Mononuclear cell (primary cell): Measurements from ENCODE around the gene CFAP43. TPM values are rescaled to one million over a fixed set of nuclear protein-coding genes. Genes with fewer than 3 reads are reported as not detected.
"Not testable (repeated sequence)": the region's sequence is repeated elsewhere in the genome, so short reads cannot be mapped to it uniquely, and the experiment has no call there.

Experiments used
- H3K27me3 ChIP-seq: 2 replicates; pipeline ENCODE4 v1.6.0; 2011; ENCODE audit warnings: low read length, control low read depth; ENCODE audit not compliant: insufficient read depth
- H3K4me1 ChIP-seq: 2 replicates; pipeline ENCODE4 v1.5.1; 2011; ENCODE audit warnings: mild to moderate bottlenecking, low read length, control low read depth; ENCODE audit not compliant: insufficient read depth
- H3K4me3 ChIP-seq: 2 replicates; pipeline ENCODE4 v1.5.1; 2011; ENCODE audit warnings: mild to moderate bottlenecking, low read length, moderate library complexity
- H3K9me3 ChIP-seq: 2 replicates; pipeline ENCODE4 v1.5.1; 2011; ENCODE audit warnings: low read depth, mild to moderate bottlenecking, control low read depth, low read length
- total RNA-seq: library from RNA; depleted of rRNA; stranded (reverse); fragments of >200 nt; gene quantifications from one replicate; pipeline ENCODE4 v1.2.3, GENCODE V29; 2012

CFAP43 gene
- total RNA-seq, 1 donor, result 0.10 TPM

DNA sequence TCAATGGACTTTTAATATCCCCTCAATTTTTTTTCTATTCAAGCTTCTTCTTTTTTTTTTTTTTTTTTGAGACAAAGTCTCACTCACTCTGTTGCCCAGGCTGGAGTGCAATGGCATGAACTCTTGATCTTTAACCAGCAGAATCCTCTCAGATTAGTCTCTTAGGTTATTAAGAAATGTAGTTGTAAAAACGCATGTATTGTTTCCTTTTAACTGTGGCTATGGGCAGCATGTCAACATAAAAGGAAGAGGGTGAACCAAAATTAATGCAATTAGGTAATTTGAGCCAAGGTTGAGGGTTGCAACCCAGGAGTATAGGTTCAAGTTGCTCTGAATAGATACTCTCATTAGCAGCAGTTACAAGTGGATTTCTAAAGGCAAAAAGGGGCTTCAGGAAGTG lies 18.2 kb upstream of the CFAP43 start:
- H3K4me1 ChIP-seq, result peaks cover 34% of the 10 kb centered on the region
- no peaks in the 10 kb centered on the region for H3K27me3 ChIP-seq
- H3K4me3 ChIP-seq, result no peak overlapping the region
- H3K9me3 ChIP-seq, result no peaks in the 10 kb centered on the region

DNA sequence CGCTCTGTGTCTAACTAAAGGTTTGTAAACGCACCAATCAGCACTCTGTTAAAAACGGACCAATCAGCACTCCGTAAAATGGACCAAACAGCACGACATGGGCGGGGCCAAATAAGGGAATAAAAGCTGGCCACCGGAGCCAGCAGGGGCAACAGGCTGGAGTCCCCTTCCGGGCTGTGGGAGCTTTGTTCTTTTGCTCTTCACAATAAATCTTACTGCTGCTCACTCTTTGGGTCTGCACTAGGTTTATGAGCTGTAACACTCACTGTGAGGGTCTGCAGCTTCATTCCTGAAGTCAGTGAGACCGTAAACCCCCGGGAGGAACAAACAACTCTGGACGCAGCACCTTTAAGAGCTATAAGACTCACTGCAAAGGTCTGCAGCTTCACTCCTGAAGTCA lies 16.8 kb upstream of the CFAP43 start:
- H3K4me3 ChIP-seq, H3K9me3 ChIP-seq, H3K27me3 ChIP-seq: not testable (repeated sequence)
- peaks cover 28% of the 10 kb centered on the region for H3K4me1 ChIP-seq

GRCh38 chr10:104247513-104248146 lies 15.5 kb upstream of the CFAP43 start:
- H3K4me1 ChIP-seq, result peaks cover 18% of the 10 kb centered on the region
- H3K9me3 ChIP-seq, result no peaks in the 10 kb centered on the region
- no peaks in the 10 kb centered on the region for H3K27me3 ChIP-seq
- no peak overlapping the region for H3K4me3 ChIP-seq

GRCh38 chr10:104246976-104247375 lies 14.8 kb upstream of the CFAP43 start:
- Histone ChIP-seq H3K9me3 (no peaks in the 10 kb centered on the region), H3K27me3 (no peaks in the 10 kb centered on the region), H3K4me1 (peaks cover 18% of the 10 kb centered on the region), H3K4me3 (no peak overlapping the region)

DNA sequence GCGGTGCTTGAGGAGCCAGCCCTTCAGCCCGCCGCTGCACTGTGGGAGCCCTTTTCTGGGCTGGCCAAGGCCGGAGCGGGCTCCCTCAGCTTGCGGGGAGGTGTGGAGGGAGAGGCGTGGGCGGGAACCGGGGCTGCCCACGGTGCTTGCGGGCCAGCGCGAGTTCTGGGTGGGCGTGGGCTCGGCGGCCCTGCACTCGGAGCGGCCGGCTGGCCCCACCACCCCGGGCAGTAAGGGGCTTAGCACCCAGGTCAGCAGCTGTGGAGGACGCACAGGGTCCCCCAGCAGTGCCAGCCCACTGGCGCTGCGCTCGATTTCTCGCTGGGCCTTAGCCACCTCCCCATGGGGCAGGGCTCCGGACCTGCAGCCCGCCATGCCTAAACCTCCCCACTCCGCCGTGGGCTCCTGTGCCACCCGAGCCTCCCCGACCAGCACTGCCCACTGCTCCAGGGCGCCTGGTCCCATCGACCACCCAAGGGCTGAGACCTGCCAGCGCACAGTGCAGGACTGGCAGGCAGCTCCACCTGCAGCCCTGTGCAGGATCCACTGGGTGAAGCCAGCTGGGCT lies 13.0 kb upstream of the CFAP43 start:
- Histone ChIP-seq H3K9me3 (no peaks in the 10 kb centered on the region), H3K4me1 (peaks cover 18% of the 10 kb centered on the region), H3K27me3 (peaks cover 4% of the 10 kb centered on the region), H3K4me3 (no peak overlapping the region)

DNA sequence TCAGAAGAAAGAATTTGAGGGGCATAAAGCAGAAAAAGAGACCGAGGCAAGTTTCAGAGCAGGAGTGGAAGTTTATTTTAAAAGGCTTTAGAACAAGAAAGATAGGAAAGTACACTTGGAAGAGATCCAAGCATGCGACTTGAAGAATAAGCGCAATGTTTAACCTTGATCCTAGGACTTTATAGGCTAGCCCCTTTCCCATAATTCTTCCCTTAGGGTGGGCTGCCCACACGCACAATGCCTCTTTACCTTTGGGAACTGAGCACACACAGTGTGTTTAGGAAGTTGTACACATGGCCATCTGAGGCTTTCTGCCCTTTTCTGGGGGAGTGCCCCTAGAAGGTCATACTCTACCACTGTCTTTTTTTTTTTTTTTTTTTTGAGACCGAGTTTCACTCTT lies 11.3 kb upstream of the CFAP43 start:
- Histone ChIP-seq H3K9me3 (no peaks in the 10 kb centered on the region), H3K27me3 (peaks cover 6% of the 10 kb centered on the region), H3K4me3 (no peak overlapping the region), H3K4me1 (peaks cover 26% of the 10 kb centered on the region)

DNA sequence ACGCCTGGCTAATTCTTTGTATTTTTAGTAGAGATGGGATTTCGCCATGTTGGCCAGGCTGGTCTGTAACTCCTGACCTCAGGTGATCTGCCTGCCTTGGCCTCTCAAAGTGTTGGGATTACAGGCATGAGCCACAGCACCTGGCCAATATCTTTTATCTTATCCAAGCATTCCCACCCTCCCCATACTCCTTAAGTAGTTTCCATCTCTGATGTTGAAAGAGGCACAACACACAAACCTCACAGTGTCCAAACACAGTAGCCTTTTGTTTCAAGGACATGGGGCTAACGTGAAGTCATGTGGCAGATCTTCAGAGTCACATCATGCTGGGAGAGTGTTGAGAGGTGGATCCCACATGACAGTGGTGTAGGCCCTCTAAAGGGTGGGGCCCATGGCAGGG lies 10.8 kb upstream of the CFAP43 start:
- H3K4me3 ChIP-seq, H3K27me3 ChIP-seq, H3K9me3 ChIP-seq: not testable (repeated sequence)
- peaks cover 26% of the 10 kb centered on the region for H3K4me1 ChIP-seq

DNA sequence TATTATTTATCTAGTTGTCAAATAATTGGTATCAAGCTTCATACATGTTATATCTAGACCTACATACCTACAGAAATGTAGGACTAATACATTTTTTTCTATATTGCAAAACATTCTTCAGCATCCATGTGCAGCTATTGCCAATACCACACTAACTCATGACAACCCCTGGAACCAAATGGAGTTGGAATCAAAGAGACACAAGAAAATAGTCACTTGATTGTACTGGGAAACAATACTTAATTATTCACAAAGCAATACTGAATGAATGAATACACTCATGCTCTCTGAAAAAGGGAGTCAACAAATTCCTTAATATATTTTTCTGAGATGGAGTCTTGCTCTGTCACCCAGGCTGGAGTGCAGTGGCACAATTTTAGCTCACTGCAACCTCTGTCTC lies 10.4 kb upstream of the CFAP43 start:
- no peaks in the 10 kb centered on the region for H3K9me3 ChIP-seq
- H3K27me3 ChIP-seq, result peaks cover 6% of the 10 kb centered on the region
- no peak overlapping the region for H3K4me3 ChIP-seq

GRCh38 chr10:104240078-104240477 lies 7.9 kb upstream of the CFAP43 start:
- Histone ChIP-seq H3K27me3 (peaks cover 6% of the 10 kb centered on the region), H3K9me3 (peaks cover 3% of the 10 kb centered on the region), H3K4me1 (peaks cover 7% of the 10 kb centered on the region), H3K4me3 (no peak overlapping the region)

More for the DNA sequence above, 10.4 kb upstream of the CFAP43 start:
- peaks cover 23% of the 10 kb centered on the region for H3K4me1 ChIP-seq

DNA sequence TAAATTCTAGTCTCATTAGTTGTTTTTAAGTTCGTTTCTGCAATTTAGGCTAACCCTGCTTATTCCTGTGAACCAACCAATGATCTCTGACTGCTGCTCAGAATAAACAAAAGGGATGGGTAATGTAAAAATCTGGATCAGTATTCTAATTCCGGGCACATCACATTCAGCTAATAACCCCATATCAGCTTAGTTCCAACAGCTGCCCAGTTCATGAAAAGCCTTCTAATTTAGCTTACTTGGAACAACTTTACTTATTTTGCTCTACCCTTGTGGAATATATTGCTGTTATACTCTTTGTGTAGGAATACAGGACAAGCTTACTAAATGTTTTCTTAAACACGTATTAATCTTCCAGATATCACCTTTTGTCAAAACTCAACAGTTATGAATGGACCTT lies 3.6 kb upstream of the CFAP43 start:
- H3K4me3 ChIP-seq, result no peak overlapping the region
- peaks cover 20% of the 10 kb centered on the region for H3K4me1 ChIP-seq
- peaks cover 13% of the 10 kb centered on the region for H3K27me3 ChIP-seq
- H3K9me3 ChIP-seq, result peaks cover 8% of the 10 kb centered on the region

GRCh38 chr10:104234934-104235333 lies 2.8 kb upstream of the CFAP43 start:
- H3K27me3 ChIP-seq, result peaks cover 17% of the 10 kb centered on the region
- H3K4me3 ChIP-seq, result no peak overlapping the region

DNA sequence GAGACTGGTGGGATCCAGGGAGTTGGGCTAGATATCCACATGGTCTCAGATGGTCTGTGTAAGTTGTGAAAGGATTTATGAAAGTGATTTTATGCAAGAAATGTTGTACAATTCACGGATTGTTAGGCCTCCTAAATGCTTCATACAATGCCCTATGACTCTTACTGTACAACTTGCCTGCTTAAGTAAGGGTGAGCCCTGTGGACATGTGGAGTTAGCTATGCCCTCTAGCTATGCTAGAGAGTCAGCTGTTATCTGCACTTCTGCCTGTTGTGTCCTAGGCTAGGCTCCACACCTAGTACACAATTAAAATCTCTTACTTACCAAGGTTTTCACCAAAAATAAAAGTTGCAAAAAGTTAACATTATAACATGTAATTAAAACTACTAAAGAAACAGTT lies 1.7 kb upstream of the CFAP43 start:
- Histone ChIP-seq H3K9me3 (peaks cover 8% of the 10 kb centered on the region), H3K27me3 (peaks cover 14% of the 10 kb centered on the region), H3K4me3 (no peak overlapping the region), H3K4me1 (peaks cover 13% of the 10 kb centered on the region)

More at GRCh38 chr10:104234934-104235333, 2.8 kb upstream of the CFAP43 start:
- H3K9me3 ChIP-seq, result peaks cover 8% of the 10 kb centered on the region
- H3K4me1 ChIP-seq, result peaks cover 18% of the 10 kb centered on the region

DNA sequence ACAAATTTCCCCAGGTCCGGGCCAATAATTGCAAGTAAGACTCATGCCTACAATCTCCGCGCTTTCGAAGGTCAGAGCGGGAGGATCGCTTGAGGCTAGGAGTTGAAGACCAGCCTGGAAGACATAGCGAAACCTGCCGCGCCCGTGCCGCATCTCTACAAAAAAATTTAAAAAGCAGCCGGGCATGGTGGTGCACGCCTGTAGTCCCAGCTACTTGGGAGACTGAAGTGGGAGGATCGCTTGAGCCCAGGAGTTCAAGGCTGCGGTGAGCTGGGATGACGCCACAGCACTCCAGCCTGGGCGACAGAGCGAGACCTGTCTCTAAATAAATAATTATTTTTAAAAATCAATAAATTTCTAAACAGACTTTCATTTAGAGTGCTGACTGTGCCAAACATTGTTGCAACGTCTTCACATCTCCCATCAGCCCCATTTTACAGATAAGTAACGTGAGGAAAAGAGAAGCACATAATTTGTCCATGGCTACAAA lies 494 bp upstream of the CFAP43 start:
- H3K4me1 ChIP-seq, result peaks cover 13% of the 10 kb centered on the region
- H3K27me3 ChIP-seq, result peaks cover 14% of the 10 kb centered on the region
- peaks cover 8% of the 10 kb centered on the region for H3K9me3 ChIP-seq
- H3K4me3 ChIP-seq, result peak overlapping the region; percentile 49

DNA sequence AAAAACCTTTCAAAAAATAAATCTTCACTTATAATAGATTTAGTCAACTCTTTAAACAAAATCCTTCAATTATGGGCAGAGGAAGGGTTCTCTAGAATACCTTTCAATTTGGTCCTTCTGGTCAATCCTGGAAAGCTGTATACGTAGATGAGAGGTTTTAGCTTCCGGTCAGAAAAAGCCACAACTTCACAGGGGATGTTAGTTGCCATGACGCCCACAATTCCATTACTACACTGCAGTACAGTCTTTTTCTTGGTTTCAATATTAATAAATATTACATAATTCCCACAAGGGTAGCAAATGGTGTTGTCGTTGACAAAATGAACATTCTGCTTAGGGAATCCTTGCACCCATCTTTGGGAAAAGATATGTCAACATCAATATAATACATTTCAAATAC lies 1.7 kb downstream of the CFAP43 start:
- Histone ChIP-seq H3K27me3 (peaks cover 14% of the 10 kb centered on the region), H3K9me3 (peaks cover 8% of the 10 kb centered on the region), H3K4me3 (no peak overlapping the region), H3K4me1 (peaks cover 13% of the 10 kb centered on the region)

GRCh38 chr10:104223304-104223703 lies 8.9 kb downstream of the CFAP43 start:
- Histone ChIP-seq H3K27me3 (peaks cover 4% of the 10 kb centered on the region), H3K9me3 (no peaks in the 10 kb centered on the region)

GRCh38 chr10:104220522-104220921 lies 11.6 kb downstream of the CFAP43 start:
- Histone ChIP-seq H3K27me3 (peaks cover 4% of the 10 kb centered on the region), H3K4me3 (no peak overlapping the region), H3K9me3 (no peaks in the 10 kb centered on the region)

More at GRCh38 chr10:104223304-104223703, 8.9 kb downstream of the CFAP43 start:
- Histone ChIP-seq H3K4me3 (no peak overlapping the region), H3K4me1 (no peaks in the 10 kb centered on the region)

More at GRCh38 chr10:104220522-104220921, 11.6 kb downstream of the CFAP43 start:
- H3K4me1 ChIP-seq, result no peaks in the 10 kb centered on the region
